ENCODE results near the gene GJB4.
"Not testable (repeated sequence)": the region's sequence is repeated elsewhere in the genome, so short reads cannot be mapped to it uniquely, and the experiment has no call there.

Gene GJB4
- 0 reads per million in 2 experiments for total RNA-seq

DNA sequence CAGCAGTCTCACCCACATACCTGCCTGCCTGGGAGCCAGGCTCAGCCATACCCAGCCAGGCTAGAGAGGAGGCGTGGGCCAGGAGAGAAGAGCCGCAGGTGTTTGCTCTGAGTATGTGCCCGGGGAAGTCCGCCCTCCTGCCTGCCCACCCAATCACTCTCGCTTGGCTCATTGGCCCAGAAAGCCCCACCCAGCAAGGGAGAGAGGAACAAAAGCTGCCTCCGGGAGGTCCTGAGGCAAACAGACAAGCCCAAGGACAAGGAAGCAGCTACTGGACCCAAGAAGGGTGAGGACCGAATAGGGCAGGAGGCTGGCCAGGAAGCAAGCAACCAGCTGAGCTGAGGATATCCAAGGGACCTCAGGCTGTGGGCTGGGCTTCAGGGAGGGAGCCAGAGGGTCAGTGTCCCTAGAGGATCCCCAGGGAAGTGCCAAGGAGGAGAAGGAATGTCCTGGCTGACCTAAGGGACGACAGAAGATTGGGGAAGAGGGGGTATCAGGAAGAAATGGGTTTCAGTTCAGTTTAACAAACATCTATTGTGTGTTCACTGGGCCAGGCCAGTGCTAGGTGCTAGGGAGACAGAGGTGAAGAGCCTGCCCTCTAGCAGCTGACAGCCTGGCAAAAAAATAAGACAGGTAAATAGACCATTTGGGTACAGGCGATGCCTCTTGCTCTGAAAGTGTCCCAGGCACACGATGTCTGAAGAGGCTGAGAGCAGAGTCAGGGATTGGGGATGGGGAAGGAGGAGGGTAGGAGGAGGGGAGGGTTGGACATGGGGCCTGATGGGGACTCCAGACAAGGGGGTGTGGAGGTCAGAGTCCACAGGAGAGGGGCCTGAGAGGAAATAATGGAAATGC, at the start of gene GJB4:
Gene GJB4, plus strand, starts transcription at position 238 of the 855 bp plus-strand sequence. CDS start 1,515 bp downstream, outside the sequence.
- DNase-seq (ENCODE audit: low read depth): no peak

DNA sequence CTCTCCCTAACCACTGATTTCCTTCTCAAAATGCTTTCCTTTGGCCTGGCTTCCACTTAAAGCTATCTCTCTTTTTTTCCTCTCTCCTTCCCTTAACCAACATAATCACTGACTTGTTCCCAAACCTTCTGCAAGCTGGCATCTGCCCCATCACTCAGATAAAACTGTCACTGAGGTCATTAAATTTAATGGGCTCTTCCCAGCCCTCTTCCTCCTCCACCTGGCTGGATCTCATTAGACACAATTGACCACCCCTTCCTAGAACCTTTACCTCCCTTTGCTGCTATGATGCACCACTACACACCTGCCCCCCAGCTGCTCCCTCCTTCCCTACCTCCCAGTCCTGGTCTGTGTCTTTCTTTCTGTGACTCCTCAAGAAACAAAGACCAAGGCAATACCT, 48.7 kb upstream of the GJB4 start:
- DNase-seq (ENCODE audit: low read depth): no peak

DNA sequence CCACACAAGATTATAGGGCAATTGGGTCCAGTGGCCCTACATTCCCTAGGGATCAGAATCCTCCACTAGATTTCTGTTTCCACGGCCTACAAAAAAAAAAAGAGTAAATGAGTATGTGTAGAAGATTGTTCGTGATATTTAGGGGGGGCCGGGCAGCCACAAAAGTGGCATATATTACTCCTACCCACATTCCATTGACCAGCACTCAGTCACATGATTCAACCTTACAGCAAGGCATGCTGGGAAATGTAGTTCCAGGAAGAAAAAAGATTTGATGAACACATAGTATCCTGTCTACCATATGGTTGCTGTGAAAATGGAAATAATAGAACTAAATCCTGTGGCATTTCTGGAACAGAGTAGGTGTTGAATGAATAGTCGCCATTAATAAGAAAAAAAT, 48.1 kb upstream of the GJB4 start:
- no peak for DNase-seq (ENCODE audit: low read depth)

DNA sequence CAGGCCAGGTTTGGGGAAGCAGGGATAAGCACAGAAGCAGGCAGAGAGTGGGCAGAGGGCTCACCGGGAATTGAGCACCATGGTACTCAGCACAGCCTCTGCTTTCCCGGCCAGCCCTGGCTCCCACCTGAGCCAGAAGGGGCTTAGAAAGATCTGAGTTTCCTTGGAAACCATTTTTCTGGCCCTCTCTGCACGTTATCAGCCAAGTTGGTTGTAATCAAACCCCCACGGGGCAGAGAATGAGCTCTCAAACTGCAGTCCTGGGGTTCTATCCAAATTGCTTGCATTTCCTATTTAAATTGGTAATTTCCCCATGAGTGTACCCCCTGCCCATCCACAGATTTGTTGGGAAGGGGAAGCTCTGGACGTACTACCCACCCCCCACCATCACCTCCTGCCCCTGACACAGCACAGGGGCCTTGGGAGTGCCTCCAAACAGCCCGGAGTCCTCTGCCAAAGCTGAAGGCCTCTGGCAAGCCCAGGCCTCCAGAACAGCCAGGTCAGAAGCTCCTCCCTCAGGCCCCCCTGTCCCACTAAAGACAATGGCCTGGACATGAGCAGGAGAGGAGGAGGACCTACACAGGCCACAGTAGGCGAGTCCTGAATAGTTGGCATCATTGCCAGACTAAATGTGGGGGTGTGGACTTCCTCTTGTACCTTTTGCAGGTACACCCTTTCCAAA, 47.4 kb upstream of the GJB4 start:
- no peak for DNase-seq (ENCODE audit: low read depth)

GRCh38 chr1:34713443-34713842, 46.1 kb upstream of the GJB4 start:
- DNase-seq (ENCODE audit: low read depth): no peak

DNA sequence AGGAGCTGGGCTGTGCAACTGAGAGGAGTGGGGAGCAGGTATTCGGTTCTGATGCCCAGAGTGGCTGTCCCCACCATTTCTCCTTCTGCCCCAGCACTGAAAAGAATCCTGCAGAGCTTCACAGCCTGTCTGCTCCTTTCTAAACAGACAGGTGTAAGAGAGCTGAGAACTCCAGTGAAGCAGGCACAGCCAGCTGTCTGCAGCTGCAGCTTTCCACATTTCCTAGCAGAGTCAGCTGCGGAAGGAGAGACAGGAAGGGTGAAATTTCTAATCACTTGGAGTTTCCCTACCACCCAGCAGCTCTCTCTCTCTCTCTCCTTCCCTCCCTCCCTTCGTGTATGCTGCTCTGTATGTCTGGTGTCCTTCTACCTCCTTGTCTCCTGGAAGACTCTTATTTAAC, 45.2 kb upstream of the GJB4 start:
- DNase-seq (ENCODE audit: low read depth): no peak

DNA sequence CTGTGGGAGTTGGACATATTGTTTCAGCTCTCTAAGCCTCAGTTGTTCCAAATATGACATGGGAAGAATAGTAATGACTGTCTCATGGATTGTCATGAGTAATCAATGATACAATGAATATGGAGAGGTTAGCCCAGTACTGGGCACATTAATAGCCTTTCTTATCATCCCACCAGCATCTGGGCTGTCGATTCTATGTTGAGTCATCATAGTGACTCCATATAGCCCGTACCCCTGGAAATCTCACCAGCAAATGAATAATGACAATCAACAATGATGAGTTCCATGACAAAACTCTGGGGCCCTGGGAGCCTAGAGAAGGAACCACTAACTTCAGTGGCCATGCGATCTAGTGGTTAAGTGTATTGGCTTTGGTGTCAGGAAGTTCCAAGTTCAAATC, 44.4 kb upstream of the GJB4 start:
- DNase-seq (ENCODE audit: low read depth): no peak

- DNase-seq (ENCODE audit: low read depth): no peak
These were observed 38.3 kb upstream of the GJB4 start for GRCh38 chr1:34721241-34721640.

- DNase-seq (ENCODE audit: low read depth): no peak
These were observed 37.7 kb upstream of the GJB4 start for GRCh38 chr1:34721646-34722355.

DNA sequence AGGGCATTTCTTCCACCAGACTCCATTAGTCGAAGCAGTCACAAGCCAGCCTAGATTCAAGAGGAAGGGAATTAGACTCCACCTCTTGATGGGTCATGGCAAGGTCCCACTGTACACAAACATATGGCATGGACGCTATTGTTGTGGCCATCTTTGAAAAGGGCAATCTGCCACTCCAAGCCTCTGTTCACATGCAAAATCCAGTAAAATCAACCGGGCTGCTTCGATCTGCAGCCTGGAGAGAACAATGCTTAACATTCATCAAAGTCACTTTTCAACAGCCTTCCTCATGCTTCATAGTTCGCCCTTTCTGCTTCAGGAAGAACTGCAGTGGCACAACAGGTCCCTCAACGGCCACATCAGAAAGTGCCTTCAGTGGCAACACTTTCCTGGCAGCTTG, 32.7 kb upstream of the GJB4 start:
- DNase-seq (ENCODE audit: low read depth): no peak

- DNase-seq (ENCODE audit: low read depth): no peak
These were observed 29.1 kb upstream of the GJB4 start for GRCh38 chr1:34730485-34730884.

GRCh38 chr1:34732831-34733230, 26.7 kb upstream of the GJB4 start:
- DNase-seq (ENCODE audit: low read depth): not testable (repeated sequence)

GRCh38 chr1:34736692-34737091, 22.8 kb upstream of the GJB4 start:
- DNase-seq (ENCODE audit: low read depth): no peak

DNA sequence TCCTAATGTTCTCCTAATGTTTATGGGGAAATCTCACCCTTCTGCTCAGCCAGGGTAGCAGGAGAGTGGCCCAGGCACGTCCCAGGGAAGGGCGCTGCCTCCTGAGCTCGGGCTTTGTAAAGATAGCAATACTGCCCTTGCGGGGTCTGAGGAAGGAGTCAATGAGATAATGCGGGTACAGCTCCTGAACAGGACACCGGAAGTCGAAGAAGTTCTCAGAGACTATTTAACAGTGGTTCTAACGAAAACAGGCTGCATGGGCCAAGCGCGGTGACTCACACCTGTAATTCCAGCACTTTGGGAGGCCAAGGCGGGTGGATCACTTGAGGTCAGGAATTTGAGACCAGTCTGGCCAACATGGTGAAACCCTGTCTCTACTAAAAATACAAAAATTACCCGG, 22.3 kb upstream of the GJB4 start:
- DNase-seq (ENCODE audit: low read depth): not testable (repeated sequence)

DNA sequence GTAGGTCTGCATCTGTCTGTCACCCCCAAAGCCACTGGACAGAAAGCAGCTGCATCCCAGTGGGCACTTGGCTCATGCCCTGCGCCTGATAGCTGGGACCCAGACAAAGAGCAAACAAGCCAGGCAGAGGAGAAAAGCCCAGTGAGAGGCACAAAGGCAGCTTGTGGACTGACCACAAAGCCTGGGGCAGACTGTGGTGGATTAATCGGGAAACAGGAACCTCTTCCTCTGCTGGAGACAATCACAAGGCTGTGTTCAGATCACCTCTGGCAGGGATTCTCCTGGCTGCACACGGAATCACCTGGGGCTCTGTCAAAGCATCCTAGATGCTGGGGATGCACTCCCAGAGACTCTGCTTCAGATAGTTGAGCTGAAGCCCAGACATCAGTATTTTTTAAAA, 19.9 kb upstream of the GJB4 start:
- no peak for DNase-seq (ENCODE audit: low read depth)

DNA sequence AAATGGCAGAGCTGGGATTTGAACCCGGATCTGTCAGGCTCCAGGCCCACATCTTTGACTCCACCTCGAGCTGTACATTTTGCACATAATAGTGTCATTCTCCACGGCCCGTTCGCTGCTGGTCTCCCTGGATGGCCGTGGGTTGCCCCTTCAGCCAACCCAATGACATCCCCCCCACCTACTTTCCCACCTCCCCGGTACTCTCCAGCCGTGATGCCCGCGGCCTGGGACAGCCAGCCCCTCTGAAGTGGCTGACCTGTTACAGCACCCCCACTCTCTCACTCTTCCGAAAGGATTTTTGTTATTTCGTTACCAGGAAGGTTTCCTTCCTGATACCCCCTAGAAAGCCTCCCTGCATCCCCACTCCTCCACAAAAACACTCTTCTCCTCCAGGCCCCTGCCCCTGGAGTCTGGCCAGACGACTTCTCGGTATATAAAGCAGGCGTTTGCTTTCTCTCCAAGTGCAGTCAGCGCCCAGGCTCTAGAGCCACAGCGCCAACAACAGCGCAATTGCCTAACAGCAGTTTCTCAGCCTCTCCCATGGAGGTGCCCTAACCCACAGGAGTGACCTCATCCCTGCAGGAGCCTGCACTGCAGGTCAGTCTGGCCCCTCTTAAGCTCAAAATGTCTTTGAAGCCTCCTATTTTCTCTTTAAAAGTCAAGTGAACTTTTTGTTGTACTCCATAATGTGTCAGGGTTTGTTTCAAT, 19.2 kb upstream of the GJB4 start:
- DNase-seq (ENCODE audit: low read depth): no peak

- peak; percentile 60 for DNase-seq (ENCODE audit: low read depth)
These were observed 16.8 kb upstream of the GJB4 start for GRCh38 chr1:34742667-34743270.

DNA sequence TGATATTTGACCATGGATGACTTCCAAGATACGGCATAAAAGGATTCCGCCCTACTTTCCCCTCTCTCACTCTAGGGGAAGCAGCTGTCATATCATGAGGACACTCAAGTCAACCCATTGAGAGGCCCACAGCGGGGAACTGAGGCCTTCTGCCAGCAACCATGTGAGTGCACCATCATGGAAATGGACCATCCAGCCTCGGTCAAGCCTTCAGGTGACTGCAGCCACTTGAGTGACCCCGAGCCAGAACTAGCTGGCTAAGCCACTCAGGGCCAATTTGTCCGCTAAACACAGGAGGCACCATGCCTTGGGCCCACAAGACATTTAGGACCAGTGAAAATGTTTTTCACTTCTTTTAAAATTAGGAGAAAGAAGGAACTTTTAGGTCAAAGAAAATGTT, 15.8 kb upstream of the GJB4 start:
- no peak for DNase-seq (ENCODE audit: low read depth)

DNA sequence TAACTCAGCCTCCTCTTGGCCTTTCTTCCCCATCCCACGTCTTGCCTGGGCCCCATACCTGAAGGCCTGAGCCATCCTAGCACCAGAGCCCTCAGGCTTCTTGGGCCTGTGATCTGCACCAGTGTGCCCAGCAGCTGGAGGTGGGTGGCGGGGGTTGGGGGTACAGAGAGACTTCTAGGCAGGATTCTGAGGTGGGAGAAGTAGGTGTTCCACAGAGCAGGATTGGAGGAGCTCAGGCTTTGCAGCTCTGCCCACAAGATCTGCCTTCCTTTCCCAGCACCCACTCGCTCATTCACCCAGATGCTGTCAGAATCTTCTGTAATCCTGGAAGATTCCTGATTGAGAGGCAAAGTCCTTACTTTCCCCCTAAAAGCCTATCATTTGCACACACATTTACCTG, 14.7 kb upstream of the GJB4 start:
- no peak for DNase-seq (ENCODE audit: low read depth)

GRCh38 chr1:34745666-34746065, 13.9 kb upstream of the GJB4 start:
- DNase-seq (ENCODE audit: low read depth): no peak

DNA sequence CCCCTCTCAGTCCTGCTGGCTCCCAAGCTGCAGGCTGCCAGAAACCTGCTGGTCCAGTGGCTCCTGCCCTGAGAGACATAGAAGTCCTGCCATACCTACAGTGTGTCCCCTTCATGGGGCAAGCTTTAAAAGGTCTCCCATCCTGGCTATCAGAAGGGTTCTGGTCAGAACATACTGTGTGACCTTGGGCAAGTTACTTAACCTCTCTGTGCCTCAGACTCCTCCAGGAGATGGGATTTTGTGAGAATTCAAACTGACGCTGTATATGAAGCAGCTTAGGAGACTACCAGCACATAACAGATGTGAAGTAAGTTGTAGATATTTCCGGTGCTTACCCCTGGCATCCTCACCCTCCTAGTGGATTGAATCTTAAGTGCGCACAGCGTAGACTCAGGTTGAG, 13.4 kb upstream of the GJB4 start:
- DNase-seq (ENCODE audit: low read depth): no peak

All from T follicular helper cell (primary cell).